Natural killer cell (primary cell): ENCODE data around the gene SULT2B1. TPM values are rescaled to one million over a fixed set of nuclear protein-coding genes. Genes with fewer than 3 reads are reported as not detected.

Experiments
- ATAC-seq, 3 donors: fragments of 150-1000 bp in 2 of 3; fragments of 200-7000 bp in 1 of 3; cut with Tn5 transposase; 1 replicate in 1 of 3; 2 replicates in 2 of 3; pipeline ENCODE4 v1.10.0; 2021; ENCODE audit warnings: mild to moderate bottlenecking in 2 of 3, moderate library complexity in 2 of 3
- DNase-seq, 2 donors: peaks; one replicate each; pipeline versions ENCODE4 v3.0.0 to v3.0.0-alpha.2; 2013 to 2021; ENCODE audit warnings: mixed read lengths in 1 of 2
- H3K27ac ChIP-seq: one replicate; pipeline ENCODE4 v1.5.1; 2013; ENCODE audit warnings: mild to moderate bottlenecking, low read length
- H3K27me3 ChIP-seq: one replicate; pipeline ENCODE4 v1.6.1; 2013; ENCODE audit warnings: low read length; ENCODE audit not compliant: control insufficient read depth, insufficient read depth
- H3K36me3 ChIP-seq: one replicate; pipeline ENCODE4 v1.6.1; 2013; ENCODE audit warnings: low read length; ENCODE audit not compliant: control insufficient read depth, insufficient read depth
- H3K4me1 ChIP-seq: one replicate; pipeline ENCODE4 v1.6.1; 2013; ENCODE audit warnings: low read length; ENCODE audit not compliant: control insufficient read depth, insufficient read depth
- H3K4me3 ChIP-seq: one replicate; pipeline ENCODE4 v1.5.1; 2013; ENCODE audit warnings: low read length
- H3K9me3 ChIP-seq: one replicate; pipeline ENCODE4 v1.6.1; 2013; ENCODE audit warnings: low read length; ENCODE audit not compliant: control insufficient read depth, insufficient read depth
- H3K27ac Mint-ChIP-seq, 2 donors: one replicate each; pipeline ENCODE4 v1.8.0; 2022; ENCODE audit warnings: mild to moderate bottlenecking in 2 of 2, mixed read lengths in 2 of 2, moderate library complexity in 1 of 2
- H3K27me3 Mint-ChIP-seq, 2 donors: one replicate each; pipeline ENCODE4 v1.8.0; 2022; ENCODE audit warnings: low read depth in 2 of 2, mixed read lengths in 2 of 2
- H3K36me3 Mint-ChIP-seq: one replicate; pipeline ENCODE4 v1.8.0; 2022; ENCODE audit warnings: mixed read lengths
- H3K4me1 Mint-ChIP-seq, 2 donors: one replicate each; pipeline ENCODE4 v1.8.0; 2022; ENCODE audit warnings: mixed read lengths in 2 of 2
- H3K4me3 Mint-ChIP-seq: one replicate; pipeline ENCODE4 v1.8.0; 2022; ENCODE audit warnings: mild to moderate bottlenecking, moderate library complexity, mixed read lengths
- H3K9me3 Mint-ChIP-seq, 2 donors: one replicate each; pipeline ENCODE4 v1.8.0; 2022; ENCODE audit warnings: mixed read lengths in 2 of 2
- CTCF ChIP-seq: fragments of 200-600 bp; IDR thresholded peaks from one replicate; pipeline ENCODE4 v1.8.0; 2022; ENCODE audit warnings: antibody characterized with exemption
- WGBS: methylation state at CpG from one replicate; pipeline ENCODE4 v1.1.7; 2013; ENCODE audit warnings: missing lambda C conversion rate; ENCODE audit not compliant: insufficient coverage; 5-methylcytosine and 5-hydroxymethylcytosine counted together
- intact Hi-C: fragments of 100-400 bp; cut with micrococcal nuclease; formaldehyde crosslinking; loops from one replicate; pipeline ENCODE4 v1.14.2; 2022
- total RNA-seq, 4 donors: library from RNA; stranded (reverse); fragments of 120-200 nt in 1 of 4; gene quantifications; one replicate each; pipeline versions ENCODE4 v1.2.3 to v1.2.4, GENCODE V29; 2013 to 2022

SULT2B1 gene
- total RNA-seq, 3 donors from 2014 or later (not counting 1 experiment from before 2014, with no cell fraction given), result 0.40 TPM; not detected in 2

GRCh38 chr19:48632692-48633147, 80.7 kb downstream of the SULT2B1 start:
- Histone ChIP-seq H3K4me3 (no peak overlapping the region), H3K9me3 (no peaks in the 10 kb centered on the region), H3K27ac (no peak overlapping the region), H3K27me3 (no peaks in the 10 kb centered on the region), H3K36me3 (peaks cover 39% of the 10 kb centered on the region), H3K4me1 (peaks cover 68% of the 10 kb centered on the region)
- intact Hi-C loops, result loop anchor here (10.0 kb wide), 2 partner anchors 242 to 362 kb away; partner anchors contain the start of genes GYS1, PPP1R15A and RUVBL2
- DNase-seq, result no peak
- no peak for TF ChIP-seq CTCF
- ATAC-seq, result no peak
- Mint-ChIP-seq H3K4me3 (no peak overlapping the region), H3K27ac (no peak overlapping the region), H3K9me3 (no peaks in the 10 kb centered on the region), H3K36me3 (no peaks in the 10 kb centered on the region), H3K4me1 (peaks cover 22 to 36% of the 10 kb centered on the region in 2 donors), H3K27me3 (no peaks in the 10 kb centered on the region)

DNA sequence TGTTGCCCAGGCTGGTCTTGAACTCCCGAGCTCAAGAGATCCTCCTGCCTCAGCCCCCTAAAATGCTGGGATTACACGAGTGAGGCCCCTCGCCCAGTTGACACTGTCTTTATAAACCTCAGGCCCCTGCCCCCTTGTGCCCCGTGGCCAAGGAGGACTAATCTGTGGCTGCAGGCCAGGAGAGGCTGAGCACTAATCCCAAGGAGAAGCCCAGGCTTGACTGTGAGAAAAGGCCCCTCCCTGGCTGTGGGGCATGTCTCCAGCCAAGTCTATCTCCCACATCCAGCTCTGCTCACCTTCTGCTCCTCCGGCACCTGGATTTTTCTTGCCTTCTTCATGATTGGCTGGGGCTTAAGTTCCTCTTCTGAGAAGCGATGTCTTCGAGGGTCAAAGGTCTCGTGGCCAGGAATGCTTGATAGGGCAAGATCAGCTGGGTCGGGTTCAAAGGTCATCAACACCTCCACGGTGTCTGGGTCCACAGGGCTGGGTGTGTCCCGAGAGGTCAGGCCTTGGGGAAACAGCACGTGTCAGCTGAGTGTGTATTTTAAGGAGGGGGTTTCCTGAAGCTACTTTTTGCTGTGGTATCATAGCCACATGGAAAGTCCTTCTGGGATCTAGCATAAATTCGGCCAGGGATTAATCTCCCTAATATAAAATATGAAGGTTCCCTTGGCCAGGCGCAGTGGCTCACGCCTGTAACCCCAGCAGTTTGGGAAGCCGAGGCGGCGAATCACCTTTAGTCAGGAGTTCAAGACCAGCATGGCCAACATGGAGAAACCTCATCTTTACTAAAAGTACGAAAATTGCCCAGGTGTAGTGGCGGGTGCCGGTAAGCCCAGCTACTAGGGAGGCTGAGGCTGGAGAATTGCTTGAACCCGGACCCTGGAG, 81.4 kb downstream of the SULT2B1 start:
- Histone ChIP-seq H3K36me3 (peaks cover 37% of the 10 kb centered on the region), H3K4me3 (no peak overlapping the region), H3K27ac (peak overlapping the region; percentile 64), H3K4me1 (peaks cover 66% of the 10 kb centered on the region), H3K27me3 (no peaks in the 10 kb centered on the region), H3K9me3 (no peaks in the 10 kb centered on the region)
- intact Hi-C loops, result loop anchor here (10.0 kb wide), 2 partner anchors 241 to 361 kb away; partner anchors contain the start of genes GYS1, PPP1R15A and RUVBL2
- no peak for TF ChIP-seq CTCF
- peak overlapping the region; percentile 85 to 99 for H3K27ac Mint-ChIP-seq
- 90% methylated on average over 21 of the region's 22 CpGs for WGBS
- peaks cover 0 to under 1% of the 10 kb centered on the region in 2 donors for H3K9me3 Mint-ChIP-seq
- no peaks in the 10 kb centered on the region for H3K36me3 Mint-ChIP-seq
- H3K27me3 Mint-ChIP-seq, result no peaks in the 10 kb centered on the region
- H3K4me3 Mint-ChIP-seq, result peak overlapping the region; percentile 86
- DNase-seq (peak in 1 of 2 donors; percentile 13), ATAC-seq (no peak)
- peaks cover 29 to 41% of the 10 kb centered on the region in 2 donors for H3K4me1 Mint-ChIP-seq

DNA sequence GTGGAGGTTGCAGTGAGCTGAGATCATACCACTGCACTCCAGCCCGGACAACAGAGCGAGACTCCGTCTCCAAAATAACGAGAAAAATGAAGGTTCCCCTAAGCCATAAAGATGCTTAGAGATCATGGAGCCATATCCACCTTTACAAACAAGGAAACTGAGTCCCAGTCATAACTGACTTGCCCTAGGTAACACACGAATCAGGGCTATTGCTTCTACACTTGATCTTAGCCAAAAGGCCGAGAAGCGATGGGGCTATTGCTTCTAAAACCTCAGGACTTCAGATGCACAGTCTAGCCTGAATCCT, 82.0 kb downstream of the SULT2B1 start:
- H3K4me3 ChIP-seq, result peak overlapping the region; percentile 13
- Mint-ChIP-seq H3K9me3 (peaks cover 0 to 4% of the 10 kb centered on the region in 2 donors), H3K27ac (peak overlapping the region; percentile 85 to 99), H3K4me1 (peaks cover 34 to 41% of the 10 kb centered on the region in 2 donors), H3K36me3 (no peaks in the 10 kb centered on the region), H3K27me3 (no peaks in the 10 kb centered on the region), H3K4me3 (peak overlapping the region; percentile 86)
- intact Hi-C loops, result loop anchor here (10.0 kb wide), 2 partner anchors 241 to 361 kb away; partner anchors contain the start of genes GYS1, PPP1R15A and RUVBL2
- peak overlapping the region; percentile 64 for H3K27ac ChIP-seq
- H3K36me3 ChIP-seq, result peaks cover 37% of the 10 kb centered on the region
- no peak for TF ChIP-seq CTCF
- no peaks in the 10 kb centered on the region for H3K9me3 ChIP-seq
- no peaks in the 10 kb centered on the region for H3K27me3 ChIP-seq
- no peak for ATAC-seq
- DNase-seq, result no peak
- peaks cover 66% of the 10 kb centered on the region for H3K4me1 ChIP-seq
- 70% methylated on average over 7 of the region's 7 CpGs for WGBS
